HepG2 (cell line): Measurements from ENCODE around the gene UTP15. TPM values are rescaled to one million over a fixed set of nuclear protein-coding genes. Genes with fewer than 3 reads are reported as not detected.

Source experiments
- ATAC-seq: fragments of 200-7000 bp; cut with Tn5 transposase; 3 replicates; pipeline ENCODE4 v1.9.1; 2020; ENCODE audit warnings: mild to moderate bottlenecking, moderate library complexity
- BruUV-seq: library from RNA; stranded (reverse); fragments of 400-500 nt; replicated peaks from 2 replicates; lab custom pipeline; 2021; lab: Mats Ljungman, UMichigan
- CTCF ChIA-PET: fragments of 300-600 bp; formaldehyde crosslinking; extraction: SDS; loops from one replicate; lab custom pipeline; 2021; ENCODE audit warnings: low total read pairs, inconsistent platforms, low intra/inter-chr PET ratio; lab: Yijun Ruan, JAX
- POLR2A ChIA-PET: fragments of 350-600 bp; sonication (Branson Sonifier 250); formaldehyde crosslinking; loops from one replicate; lab custom pipeline; 2020; ENCODE audit warnings: antibody characterized with exemption, inconsistent platforms; lab: Yijun Ruan, JAX
- DNase-seq: peaks from one replicate; pipeline ENCODE4 v3.0.0-alpha.2; 2015; ENCODE audit warnings: low spot score
- FAIRE-seq: peaks from 3 replicates; lab custom pipeline; 2011; peaks lifted over from hg19 to GRCh38; lab: Jason Lieb, UNC
- H2AFZ ChIP-seq: one replicate; pipeline ENCODE4 v1.6.1; 2011; ENCODE audit warnings: low read length, inconsistent platforms
- H3K27ac ChIP-seq: fragments of 300-600 bp; 3 replicates; pipeline ENCODE4 v1.8.0; 2011; ENCODE audit warnings: mixed run types, mild to moderate bottlenecking, mixed read lengths, low read length, inconsistent platforms; ENCODE audit not compliant: insufficient read depth; ENCODE audit errors: extremely low read length
- H3K27me3 ChIP-seq, 2 experiments: fragments of 200-600 bp in 1 of 2; 2 replicates in 1 of 2; 3 replicates in 1 of 2; pipeline versions ENCODE4 v1.6.0 to v1.8.0; 2011; ENCODE audit warnings: low read length in 2 of 2, mild to moderate bottlenecking in 2 of 2, moderate library complexity in 2 of 2, inconsistent platforms in 1 of 2; ENCODE audit not compliant: insufficient read depth in 2 of 2, control insufficient read depth in 1 of 2
- H3K36me3 ChIP-seq, 2 experiments: fragments of 200-600 bp in 1 of 2; replicated peaks in 1 of 2; 2 replicates in 1 of 2; 3 replicates in 1 of 2; pipeline versions ENCODE4 v1.5.1 to v1.8.0; 2011; ENCODE audit warnings: low read length in 2 of 2, inconsistent platforms in 1 of 2; ENCODE audit not compliant: insufficient read depth in 2 of 2, control insufficient read depth in 1 of 2
- H3K4me1 ChIP-seq: 2 replicates; pipeline ENCODE4 v1.5.1; 2012; ENCODE audit warnings: low read length, inconsistent platforms; ENCODE audit not compliant: insufficient read depth
- H3K4me2 ChIP-seq: 2 replicates; pipeline ENCODE4 v1.6.0; 2011; ENCODE audit warnings: low read depth, low read length, inconsistent platforms
- H3K4me3 ChIP-seq, 3 experiments: fragments of 200-600 bp in 1 of 3; sonication (generic), shearing (Covaris generic) in 1 of 3; replicated peaks in 1 of 3; 2 replicates each; pipeline ENCODE4 v1.5.1; 2011 to 2016; ENCODE audit warnings: low read length in 3 of 3, inconsistent platforms in 2 of 3, low read depth in 2 of 3, mild to moderate bottlenecking in 2 of 3, control low read depth in 1 of 3, mixed read lengths in 1 of 3; ENCODE audit not compliant: insufficient read depth in 1 of 3
- H3K79me2 ChIP-seq: one replicate; pipeline ENCODE4 v1.6.1; 2011; ENCODE audit warnings: low read length, inconsistent platforms; ENCODE audit not compliant: insufficient read depth
- H3K9ac ChIP-seq: 2 replicates; pipeline ENCODE4 v1.6.0; 2011; ENCODE audit warnings: mild to moderate bottlenecking, low read depth, low read length, inconsistent platforms; ENCODE audit not compliant: insufficient read depth
- H3K9me3 ChIP-seq: 2 replicates; pipeline ENCODE4 v1.5.1; 2012; ENCODE audit warnings: mild to moderate bottlenecking, low read length
- H4K20me1 ChIP-seq: 2 replicates; pipeline ENCODE4 v1.6.0; 2011; ENCODE audit warnings: inconsistent platforms, mild to moderate bottlenecking, low read length, moderate library complexity; ENCODE audit not compliant: insufficient read depth
- RARA ChIP-seq: IDR thresholded peaks from 2 replicates; pipeline ENCODE4 v1.6.1; 2016; ENCODE audit warnings: missing genetic modification reagents, missing compliant biosample characterization
- RFXANK ChIP-seq: IDR thresholded peaks from 2 replicates; pipeline ENCODE4 v1.6.1; 2016
- SMC3 ChIP-seq: IDR thresholded peaks from 2 replicates; pipeline ENCODE4 v1.6.1; 2011; ENCODE audit warnings: low read length, improper control_type of control experiment
- XRCC5 ChIP-seq: fragments of 200-400 bp; formaldehyde crosslinking; optimal IDR thresholded peaks from 2 replicates; pipeline ENCODE3; 2017; ENCODE audit warnings: mild to moderate bottlenecking, low read length
- YEATS2 ChIP-seq: sonication (generic); formaldehyde crosslinking; IDR thresholded peaks from 2 replicates; pipeline ENCODE4 v1.4.0; 2020; ENCODE audit warnings: missing genetic modification reagents, borderline replicate concordance
- ZBTB37 ChIP-seq: sonication (generic); formaldehyde crosslinking; IDR thresholded peaks from 2 replicates; pipeline ENCODE4 v1.4.0; 2020; ENCODE audit warnings: mild to moderate bottlenecking, missing genetic modification reagents
- ZNF138 ChIP-seq: sonication (generic); formaldehyde crosslinking; IDR thresholded peaks from 2 replicates; pipeline ENCODE4 v1.5.0; 2020; ENCODE audit warnings: mild to moderate bottlenecking, low read depth, missing genetic modification reagents
- ZNF615 ChIP-seq: sonication (generic); formaldehyde crosslinking; IDR thresholded peaks from 2 replicates; pipeline ENCODE4 v1.5.0; 2020; ENCODE audit warnings: mild to moderate bottlenecking, missing genetic modification reagents, borderline replicate concordance
- ZNF768 ChIP-seq: sonication (generic); formaldehyde crosslinking; IDR thresholded peaks from 2 replicates; pipeline ENCODE4 v1.4.0; 2020; ENCODE audit warnings: missing genetic modification reagents
- ZNF777 ChIP-seq: sonication (generic); formaldehyde crosslinking; IDR thresholded peaks from 2 replicates; pipeline ENCODE4 v1.4.0; 2020; ENCODE audit warnings: missing genetic modification reagents
- WGBS: methylation state at CpG from one replicate; pipeline ENCODE4 v1.1.6; 2017; ENCODE audit warnings: low lambda C conversion rate; 5-methylcytosine and 5-hydroxymethylcytosine counted together
- in situ Hi-C: cut with HindIII; loops from 2 replicates; pipeline ENCODE4 v1.10.0; 2017; ENCODE audit warnings: low pct_unique_long_range_greater_than_20kb; ENCODE audit not compliant: extremely low pct_ligation_motif_present
- intact Hi-C: fragments of 100-400 bp; cut with micrococcal nuclease; formaldehyde crosslinking; loops from one replicate; pipeline ENCODE4 v1.10.0; 2022; ENCODE audit not compliant: unreplicated experiment
- polyA plus RNA-seq, 8 experiments: library from polyadenylated mRNA; depleted of rRNA in 3 of 8; stranded (reverse) in 7 of 8; unstranded in 1 of 8; fragments of >200 nt; fragmentation: Illumina TruSeq in 4 of 8; extraction: Trizol in 4 of 8; gene quantifications; 2 replicates each; pipeline versions ENCODE4 v1.2.1 to v1.2.3, GENCODE V29; 2011 to 2016; ENCODE audit warnings: low read depth in 4 of 8, missing spikeins in 1 of 8, mixed read lengths in 1 of 8; ENCODE audit not compliant: insufficient read depth in 1 of 8
- total RNA-seq, 5 experiments: library from RNA; depleted of rRNA; stranded (reverse); fragments of >200 nt; fragmentation: Illumina TruSeq; extraction: Trizol; gene quantifications; 2 replicates each; pipeline ENCODE4 v1.2.3, GENCODE V29; 2016; ENCODE audit warnings: low read depth in 1 of 5
- TF ChIP-seq, protein P1 (sequence below): sonication (generic); formaldehyde crosslinking; IDR thresholded peaks from 2 replicates; pipeline ENCODE4 v1.8.1; 2023; ENCODE audit warnings: missing genetic modification reagents, mild to moderate bottlenecking, borderline replicate concordance

UTP15 gene
- total and polyA plus RNA-seq, 2 of the 13 experiments (the other 11 are each of a cell fraction or from before 2014, with no cell fraction given): 7.3 to 35.8 TPM

GRCh38 chr5:73531356-73531755, 34.2 kb upstream of the UTP15 start:
- no peak overlapping the region for H3K4me2 ChIP-seq
- in situ Hi-C loops: no loop called here
- DNase-seq: no peak
- H3K9me3 ChIP-seq: peaks cover 11% of the 10 kb centered on the region
- H3K36me3 ChIP-seq: no peaks in the 10 kb centered on the region
- no peaks in the 10 kb centered on the region for H4K20me1 ChIP-seq
- ChIA-PET POLR2A (interaction anchor here (1.0 to 1.2 kb wide), 2 partner anchors 10 to 33 kb away, joined by 3 to 4 read pairs; partner anchors contain the start of gene BTF3), CTCF (no interaction called here)
- H3K27me3 ChIP-seq: no peaks in the 10 kb centered on the region
- TF ChIP-seq ZNF777 (CRISPR knock-in tag) (no peak), XRCC5 (no peak), RARA (no peak), RFXANK (no peak), SMC3 (no peak), ZNF138 (no peak), ZBTB37 (CRISPR knock-in tag) (no peak), ZNF768 (CRISPR knock-in tag) (no peak), YEATS2 (CRISPR knock-in tag) (no peak), ZNF615 (CRISPR knock-in tag) (no peak)
- TF ChIP-seq, protein P1, sequence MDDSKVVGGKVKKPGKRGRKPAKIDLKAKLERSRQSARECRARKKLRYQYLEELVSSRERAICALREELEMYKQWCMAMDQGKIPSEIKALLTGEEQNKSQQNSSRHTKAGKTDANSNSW: no peak
- H3K9ac ChIP-seq: no peak overlapping the region
- H2AFZ ChIP-seq: no peak overlapping the region
- no TSS peak for BruUV-seq
- H3K4me1 ChIP-seq: peaks cover 19% of the 10 kb centered on the region
- H3K27ac ChIP-seq: no peak overlapping the region
- no peaks in the 10 kb centered on the region for H3K79me2 ChIP-seq
- no peak for ATAC-seq
- WGBS: 67% methylated on average over 1 of the region's 1 CpG
- FAIRE-seq: no peak
- intact Hi-C loops: no loop called here
- no peak overlapping the region for H3K4me3 ChIP-seq
